OCI-LY3 (cell line): ENCODE data around the gene DCTN4.

Experiments used
- H2AFZ ChIP-seq: fragments of 200-600, 300-600 bp; shearing (Covaris generic); 2 replicates; pipeline ENCODE4 v1.6.0; 2014; ENCODE audit warnings: antibody characterized with exemption, low read depth, low read length
- H3K27ac ChIP-seq: fragments of 200-600, 300-600 bp; sonication (generic); 2 replicates; pipeline ENCODE4 v1.5.1; 2014; ENCODE audit warnings: mild to moderate bottlenecking, low read length, moderate library complexity, mixed read lengths
- H3K27me3 ChIP-seq: fragments of 200-600, 300-600 bp; sonication (generic); 2 replicates; pipeline ENCODE4 v1.6.1; 2014; ENCODE audit warnings: low read depth, low read length, mixed read lengths
- H3K36me3 ChIP-seq: fragments of 200-600, 300-600 bp; sonication (generic); replicated peaks from 2 replicates; pipeline ENCODE3; 2014; ENCODE audit warnings: low read depth, low read length, mixed read lengths
- H3K4me1 ChIP-seq: fragments of 300-600, 200-600 bp; sonication (generic); 2 replicates; pipeline ENCODE4 v1.6.1; 2014; ENCODE audit warnings: low read length, mixed read lengths
- H3K4me2 ChIP-seq: fragments of 200-600, 300-600 bp; sonication (generic); 2 replicates; pipeline ENCODE4 v1.6.1; 2014; ENCODE audit warnings: low read length, mixed read lengths
- H3K4me3 ChIP-seq: fragments of 300-600, 200-600 bp; sonication (generic); 2 replicates; pipeline ENCODE4 v1.5.1; 2014; ENCODE audit warnings: antibody characterized with exemption, mild to moderate bottlenecking, low read length, moderate library complexity
- H3K79me2 ChIP-seq: fragments of 300-600, 200-600 bp; shearing (Covaris generic); 2 replicates; pipeline ENCODE4 v1.6.1; 2014; ENCODE audit warnings: mild to moderate bottlenecking, low read length, mixed read lengths
- H3K9ac ChIP-seq: fragments of 300-600, 200-600 bp; shearing (Covaris generic); 2 replicates; pipeline ENCODE4 v1.6.0; 2014; ENCODE audit warnings: mild to moderate bottlenecking, low read length, moderate library complexity
- H3K9me3 ChIP-seq: fragments of 200-600, 300-600 bp; shearing (Covaris generic); 2 replicates; pipeline ENCODE4 v1.6.1; 2014; ENCODE audit warnings: low read length, mixed read lengths; ENCODE audit not compliant: insufficient read depth
- H4K20me1 ChIP-seq: fragments of 200-600, 300-600 bp; sonication (generic); 2 replicates; pipeline ENCODE4 v1.6.1; 2016; ENCODE audit warnings: low read length, mixed read lengths; ENCODE audit not compliant: insufficient read depth
- CTCF ChIP-seq: fragments of 200-600, 300-600 bp; sonication (generic); IDR thresholded peaks from 2 replicates; pipeline ENCODE4 v1.5.1; 2014; ENCODE audit warnings: antibody characterized with exemption, low read length, low read depth
- EZH2phosphoT487 ChIP-seq: fragments of 200-600 bp; shearing (Covaris generic); IDR thresholded peaks from 2 replicates; pipeline ENCODE4 v1.6.1; 2018; ENCODE audit warnings: antibody characterized with exemption, mixed run types, low read depth

DCTN4 gene

GRCh38 chr5:150766251-150766650 is 7.4 kb upstream of the DCTN4 start:
- H3K36me3 ChIP-seq: no peaks in the 10 kb centered on the region
- TF ChIP-seq EZH2phosphoT487: no peak
- TF ChIP-seq CTCF: no peak
- H3K79me2 ChIP-seq: no peaks in the 10 kb centered on the region
- H3K4me2 ChIP-seq: no peak overlapping the region
- no peak overlapping the region for H3K27ac ChIP-seq
- peaks cover 14% of the 10 kb centered on the region for H3K4me1 ChIP-seq
- H3K4me3 ChIP-seq: no peak overlapping the region
- H3K9me3 ChIP-seq: no peaks in the 10 kb centered on the region
- no peak overlapping the region for H2AFZ ChIP-seq
- H3K27me3 ChIP-seq: no peaks in the 10 kb centered on the region
- H3K9ac ChIP-seq: no peak overlapping the region
- H4K20me1 ChIP-seq: no peaks in the 10 kb centered on the region

GRCh38 chr5:150765799-150766169 is 7.0 kb upstream of the DCTN4 start:
- H4K20me1 ChIP-seq: no peaks in the 10 kb centered on the region
- no peak overlapping the region for H3K27ac ChIP-seq
- peaks cover 14% of the 10 kb centered on the region for H3K4me1 ChIP-seq
- no peak overlapping the region for H2AFZ ChIP-seq
- no peaks in the 10 kb centered on the region for H3K27me3 ChIP-seq
- no peak for TF ChIP-seq EZH2phosphoT487
- TF ChIP-seq CTCF: no peak
- no peak overlapping the region for H3K4me2 ChIP-seq
- no peaks in the 10 kb centered on the region for H3K9me3 ChIP-seq
- no peaks in the 10 kb centered on the region for H3K79me2 ChIP-seq
- no peaks in the 10 kb centered on the region for H3K36me3 ChIP-seq
- no peak overlapping the region for H3K4me3 ChIP-seq
- no peak overlapping the region for H3K9ac ChIP-seq

- Histone ChIP-seq H3K36me3 (no peaks in the 10 kb centered on the region), H3K27ac (no peak overlapping the region), H3K79me2 (no peaks in the 10 kb centered on the region), H3K9ac (no peak overlapping the region), H2AFZ (no peak overlapping the region), H3K9me3 (no peaks in the 10 kb centered on the region), H3K27me3 (no peaks in the 10 kb centered on the region), H4K20me1 (no peaks in the 10 kb centered on the region), H3K4me3 (no peak overlapping the region), H3K4me1 (peaks cover 14% of the 10 kb centered on the region), H3K4me2 (no peak overlapping the region)
- TF ChIP-seq EZH2phosphoT487 (no peak), CTCF (no peak)
These were observed 6.4 kb upstream of the DCTN4 start for GRCh38 chr5:150765011-150765798.

GRCh38 chr5:150764530-150764929 is 5.7 kb upstream of the DCTN4 start:
- H4K20me1 ChIP-seq: no peaks in the 10 kb centered on the region
- no peaks in the 10 kb centered on the region for H3K27me3 ChIP-seq
- no peaks in the 10 kb centered on the region for H3K36me3 ChIP-seq
- H3K27ac ChIP-seq: no peak overlapping the region
- no peaks in the 10 kb centered on the region for H3K9me3 ChIP-seq
- H3K9ac ChIP-seq: no peak overlapping the region
- no peak overlapping the region for H2AFZ ChIP-seq
- TF ChIP-seq EZH2phosphoT487: no peak
- no peak for TF ChIP-seq CTCF
- H3K4me2 ChIP-seq: no peak overlapping the region
- H3K79me2 ChIP-seq: no peaks in the 10 kb centered on the region
- peaks cover 14% of the 10 kb centered on the region for H3K4me1 ChIP-seq
- no peak overlapping the region for H3K4me3 ChIP-seq
